Right ventricle myocardium superior (tissue), 1 donor: ENCODE measurements around the gene LRRC61. TPM values are rescaled to one million over a fixed set of nuclear protein-coding genes. Genes with fewer than 3 reads are reported as not detected.

Experiments used
- total RNA-seq: library from RNA; stranded (reverse); fragmentation: NEBNext Ultra II Directional; extraction: Animal tissue kit (Norgen Biotek cat#: 25700); gene quantifications from one replicate; pipeline ENCODE4 v1.2.1, GENCODE V29; 2021
- donor health status: DM: no; HTN: yes; CAD: no; lungs with severe emphysema.

LRRC61 gene
- total RNA-seq, 1 donor from 2014 or later = 3.7 TPM

Other genes starting within 250 kb of the LRRC61 start
- gene ACTR3C, start 190 bp downstream of the LRRC61 start, total RNA-seq = 2.9 TPM
- gene RARRES2, start 18.3 kb downstream of the LRRC61 start, total RNA-seq = 24.0 TPM
- gene REPIN1, start 45.5 kb downstream of the LRRC61 start, total RNA-seq = 116 TPM
- 3.6 TPM for gene ZNF775, start 56.0 kb downstream of the LRRC61 start, total RNA-seq
- 14.4 TPM for gene GIMAP8, start 127.3 kb downstream of the LRRC61 start, total RNA-seq
- gene GIMAP7, start 191.5 kb downstream of the LRRC61 start, total RNA-seq = 22.2 TPM
- 34.7 TPM for gene GIMAP4, start 244.0 kb downstream of the LRRC61 start, total RNA-seq